ENCODE measurements around the gene CELA3A. TPM values are rescaled to one million over a fixed set of nuclear protein-coding genes. Genes with fewer than 3 reads are reported as not detected.

The CELA3A gene
- total RNA-seq, 3 donors from 2014 or later (not counting 1 experiment from before 2014, with no cell fraction given), result not detected

- Mint-ChIP-seq H3K27me3 (ENCODE audit: low read depth in 2 of 2) (no peaks in the 10 kb centered on the region), H3K4me1 (peaks cover 24 to 45% of the 10 kb centered on the region in 2 donors), H3K36me3 (no peaks in the 10 kb centered on the region), H3K9me3 (no peaks in the 10 kb centered on the region), H3K27ac (no peak overlapping the region), H3K4me3 (no peak overlapping the region)
- DNase-seq, result no peak
- WGBS (ENCODE audit: insufficient coverage), result 100% methylated on average over 1 of the region's 2 CpGs
- H3K4me1 ChIP-seq (ENCODE audit: control insufficient read depth, insufficient read depth, low read length), result peaks cover 17% of the 10 kb centered on the region
- H3K9me3 ChIP-seq (ENCODE audit: control insufficient read depth, insufficient read depth, low read length), result no peaks in the 10 kb centered on the region
- ATAC-seq, result no peak
- intact Hi-C loops (cut with micrococcal nuclease), result no loop called here
- H3K4me3 ChIP-seq (ENCODE audit: low read length), result no peak overlapping the region
- no peak for TF ChIP-seq CTCF (IDR thresholded peaks at IDR 0.05)
- H3K36me3 ChIP-seq (ENCODE audit: control insufficient read depth, insufficient read depth, low read length), result no peaks in the 10 kb centered on the region
- H3K27me3 ChIP-seq (ENCODE audit: control insufficient read depth, insufficient read depth, low read length), result no peaks in the 10 kb centered on the region
- H3K27ac ChIP-seq (ENCODE audit: low read length), result no peak overlapping the region
These were observed 44.3 kb downstream of the CELA3A start for GRCh38 chr1:22045604-22046228.

GRCh38 chr1:22048351-22049192 lies 47.1 kb downstream of the CELA3A start:
- Histone ChIP-seq H3K27me3 (ENCODE audit: control insufficient read depth, insufficient read depth, low read length) (no peaks in the 10 kb centered on the region), H3K4me3 (ENCODE audit: low read length) (no peak overlapping the region), H3K9me3 (ENCODE audit: control insufficient read depth, insufficient read depth, low read length) (no peaks in the 10 kb centered on the region), H3K4me1 (ENCODE audit: control insufficient read depth, insufficient read depth, low read length) (peaks cover 7% of the 10 kb centered on the region), H3K27ac (ENCODE audit: low read length) (no peak overlapping the region), H3K36me3 (ENCODE audit: control insufficient read depth, insufficient read depth, low read length) (no peaks in the 10 kb centered on the region)
- H3K27me3 Mint-ChIP-seq (ENCODE audit: low read depth in 2 of 2), result no peaks in the 10 kb centered on the region
- H3K4me3 Mint-ChIP-seq, result no peak overlapping the region
- intact Hi-C loops (cut with micrococcal nuclease), result no loop called here
- WGBS (ENCODE audit: insufficient coverage), result 84% methylated on average over 8 of the region's 8 CpGs
- DNase-seq (no peak), ATAC-seq (no peak)
- H3K27ac Mint-ChIP-seq, result peak overlapping the region in 1 of 2 donors; percentile 31
- H3K4me1 Mint-ChIP-seq, result peaks cover 12 to 38% of the 10 kb centered on the region in 2 donors
- no peak for TF ChIP-seq CTCF (IDR thresholded peaks at IDR 0.05)
- H3K36me3 Mint-ChIP-seq, result no peaks in the 10 kb centered on the region
- H3K9me3 Mint-ChIP-seq, result no peaks in the 10 kb centered on the region

- no peak overlapping the region for H3K27ac ChIP-seq (ENCODE audit: low read length)
- Mint-ChIP-seq H3K27ac (no peak overlapping the region), H3K4me1 (peaks cover 27 to 46% of the 10 kb centered on the region in 2 donors), H3K27me3 (ENCODE audit: low read depth in 2 of 2) (no peaks in the 10 kb centered on the region), H3K9me3 (no peaks in the 10 kb centered on the region), H3K36me3 (no peaks in the 10 kb centered on the region), H3K4me3 (no peak overlapping the region)
- no peaks in the 10 kb centered on the region for H3K27me3 ChIP-seq (ENCODE audit: control insufficient read depth, insufficient read depth, low read length)
- H3K4me3 ChIP-seq (ENCODE audit: low read length), result no peak overlapping the region
- H3K9me3 ChIP-seq (ENCODE audit: control insufficient read depth, insufficient read depth, low read length), result no peaks in the 10 kb centered on the region
- no peaks in the 10 kb centered on the region for H3K36me3 ChIP-seq (ENCODE audit: control insufficient read depth, insufficient read depth, low read length)
- H3K4me1 ChIP-seq (ENCODE audit: control insufficient read depth, insufficient read depth, low read length), result peaks cover 20% of the 10 kb centered on the region
- WGBS (ENCODE audit: insufficient coverage), result 100% methylated on average over 3 of the region's 3 CpGs
- intact Hi-C loops (cut with micrococcal nuclease), result loop anchor here (5.0 kb wide), 1 partner anchor 37 kb away; no protein-coding TSS in a partner anchor
- no peak for TF ChIP-seq CTCF (IDR thresholded peaks at IDR 0.05)
- no peak for DNase-seq
- ATAC-seq, result no peak
These were observed 48.9 kb downstream of the CELA3A start for GRCh38 chr1:22050330-22050729.

Data from natural killer cell (primary cell).